Stimulated activated CD8-positive, alpha-beta memory T cell treated with anti-CD3 and anti-CD28 coated beads, Interleukin-4, amount 100 ng/mL, for 24 hours (primary cell): ENCODE data around the gene SLC24A3.

ENCODE experiments used
- DNase-seq: peaks from one replicate; pipeline ENCODE4 v3.0.0-alpha.2; 2020; ENCODE audit warnings: low read depth

Gene SLC24A3

GRCh38 chr20:19302714-19303113, 90.3 kb downstream of the SLC24A3 start:
- no peak for DNase-seq

DNA sequence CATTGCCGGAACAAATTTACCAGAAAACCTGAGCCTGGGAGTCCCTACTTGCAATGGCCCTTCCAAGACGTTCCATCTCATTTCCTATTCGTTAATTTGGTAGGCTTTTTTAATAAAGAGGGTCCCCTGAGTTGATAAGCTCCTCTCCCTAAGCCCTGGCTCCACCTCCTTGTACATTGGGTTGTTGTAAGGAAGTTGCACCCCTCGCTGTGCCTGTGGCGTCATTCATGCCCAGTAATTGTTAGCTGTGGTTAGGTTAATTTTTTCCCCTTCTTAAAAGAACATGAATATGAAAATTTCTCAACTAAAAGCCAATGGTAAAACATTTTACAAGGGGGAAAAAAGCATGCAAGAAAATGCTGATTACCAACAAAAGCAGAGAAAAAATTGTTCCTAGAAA, 91.9 kb downstream of the SLC24A3 start:
- DNase-seq = no peak

GRCh38 chr20:19304886-19305415, 92.5 kb downstream of the SLC24A3 start:
- DNase-seq = no peak

DNA sequence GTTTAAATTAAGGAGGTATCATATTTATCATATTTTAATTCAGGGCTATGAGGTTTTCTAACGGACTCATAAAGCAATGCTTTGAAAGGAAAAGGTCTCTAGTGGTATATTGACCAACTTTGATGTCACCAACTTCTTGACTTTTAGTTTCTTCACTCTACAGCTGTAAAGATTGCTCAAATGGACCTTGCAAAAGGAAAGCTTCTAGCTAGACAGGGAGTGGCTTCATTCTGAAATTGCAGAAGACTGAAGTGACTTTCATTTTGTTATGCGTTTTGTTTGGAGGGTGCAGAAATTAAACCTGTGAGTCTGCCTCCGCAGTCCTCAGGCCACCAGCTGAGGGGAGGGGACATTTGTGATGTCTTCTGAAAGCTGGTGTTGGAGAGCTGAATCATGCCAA, 95.7 kb downstream of the SLC24A3 start:
- no peak for DNase-seq

- no peak for DNase-seq
Observed at GRCh38 chr20:19310541-19310940, 98.1 kb downstream of the SLC24A3 start.

- no peak for DNase-seq
Observed at GRCh38 chr20:19313342-19314069, 101.1 kb downstream of the SLC24A3 start.

- DNase-seq = no peak
Observed at GRCh38 chr20:19314621-19315020, 102.2 kb downstream of the SLC24A3 start.

DNA sequence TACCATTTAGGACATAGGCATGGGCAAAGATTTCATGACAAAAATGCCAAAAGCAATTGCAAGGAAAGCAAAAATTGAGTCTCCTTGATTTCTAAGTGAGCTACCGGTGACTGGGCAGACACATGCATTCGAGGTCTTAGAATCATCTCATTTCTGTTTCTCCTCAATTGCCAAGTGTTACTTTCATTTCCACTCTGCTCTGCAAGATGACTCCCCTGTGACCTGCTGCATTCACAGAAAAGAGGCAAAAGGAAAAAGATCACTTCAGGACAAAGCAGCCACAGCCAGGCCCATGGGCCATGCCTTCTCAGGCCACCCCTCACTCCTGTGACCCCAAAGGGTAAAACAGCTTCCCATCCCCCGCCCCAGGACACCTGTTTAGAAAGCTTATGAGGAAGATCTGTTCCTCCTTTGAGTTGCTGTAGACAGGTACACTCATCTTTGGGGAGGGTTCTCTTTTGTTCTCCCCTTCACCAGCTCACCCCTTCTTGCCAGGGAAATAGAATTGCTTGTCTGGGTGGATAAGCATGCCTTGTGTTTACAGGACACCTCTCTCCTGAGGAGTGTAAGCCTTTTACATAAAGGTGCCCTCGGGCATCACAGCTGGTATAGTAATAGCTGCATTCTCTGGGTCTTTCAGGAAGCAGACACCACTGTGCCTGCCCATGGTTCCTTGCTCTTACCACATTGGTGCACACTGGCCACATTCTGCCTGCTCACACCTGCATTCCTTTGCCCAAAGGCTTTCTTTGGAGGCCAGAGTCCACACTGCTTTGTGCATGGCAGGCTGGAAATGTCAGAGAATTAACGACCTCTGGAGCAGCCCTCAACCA, 105.0 kb downstream of the SLC24A3 start:
- no peak for DNase-seq

DNA sequence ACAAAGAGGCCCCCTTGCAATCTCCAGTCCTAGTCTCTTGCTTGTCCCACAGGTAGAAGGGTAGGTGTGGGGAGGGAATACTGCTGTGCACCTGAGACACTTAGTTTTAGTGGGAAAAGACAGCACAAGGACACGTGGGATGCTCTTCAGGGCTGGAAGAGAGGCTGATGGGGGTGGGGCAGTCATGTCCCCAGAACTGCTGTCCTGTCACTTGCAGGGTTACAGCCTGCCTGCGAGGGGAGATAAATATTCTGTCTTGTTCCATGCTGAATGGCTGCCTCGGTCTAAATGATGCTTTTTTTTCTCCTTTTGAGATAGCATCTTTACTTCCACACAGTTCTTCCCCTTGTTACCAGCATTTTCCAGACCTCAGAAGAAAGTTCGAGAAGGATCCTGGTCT, 106.2 kb downstream of the SLC24A3 start:
- DNase-seq = no peak

- no peak for DNase-seq
Observed at GRCh38 chr20:19320005-19320404, 107.6 kb downstream of the SLC24A3 start.

GRCh38 chr20:19321176-19321575, 108.7 kb downstream of the SLC24A3 start:
- DNase-seq = no peak

DNA sequence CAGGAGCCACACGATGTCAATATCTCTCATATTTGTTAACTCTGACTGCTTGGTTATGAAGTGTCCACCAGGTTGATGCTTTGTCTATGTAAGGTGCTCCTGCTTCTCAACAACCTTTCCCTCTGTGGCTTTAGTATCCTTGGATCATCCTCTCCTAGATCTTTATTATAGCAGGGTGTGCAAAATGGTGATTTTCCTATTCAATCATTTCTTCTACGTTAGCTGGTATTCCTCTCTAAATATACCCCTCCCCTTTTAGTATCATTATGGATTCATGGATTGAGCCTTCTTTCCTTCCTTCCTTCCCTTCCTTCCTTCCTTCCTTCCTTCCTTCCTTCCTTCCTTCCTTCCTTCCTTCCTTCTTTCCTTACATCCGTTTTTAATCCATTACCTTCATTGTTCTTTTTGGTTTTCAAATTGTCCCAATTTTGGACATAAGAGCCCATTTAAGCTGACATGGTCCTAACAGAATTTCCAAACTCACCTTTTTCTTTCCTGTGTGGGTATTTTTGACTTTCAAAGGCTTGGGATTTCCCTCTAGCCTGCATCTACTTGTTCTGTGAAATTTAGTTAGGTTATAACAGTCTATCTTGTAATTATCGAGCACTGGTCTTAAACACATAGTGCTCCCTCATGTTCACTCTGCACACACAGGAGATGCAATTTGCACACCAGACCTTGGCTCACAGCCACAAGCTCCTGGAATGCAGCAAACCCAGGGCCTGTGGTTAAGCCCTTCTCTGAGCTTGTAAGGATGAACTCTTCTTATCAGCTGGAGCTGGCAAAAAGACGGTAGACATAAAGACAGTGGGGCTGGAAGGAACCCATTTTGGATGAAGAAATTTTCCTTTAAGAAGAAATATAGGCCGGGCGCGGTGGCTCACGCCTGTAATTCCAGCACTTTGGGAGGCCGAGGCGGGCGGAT, 109.9 kb downstream of the SLC24A3 start:
- DNase-seq = no peak

DNA sequence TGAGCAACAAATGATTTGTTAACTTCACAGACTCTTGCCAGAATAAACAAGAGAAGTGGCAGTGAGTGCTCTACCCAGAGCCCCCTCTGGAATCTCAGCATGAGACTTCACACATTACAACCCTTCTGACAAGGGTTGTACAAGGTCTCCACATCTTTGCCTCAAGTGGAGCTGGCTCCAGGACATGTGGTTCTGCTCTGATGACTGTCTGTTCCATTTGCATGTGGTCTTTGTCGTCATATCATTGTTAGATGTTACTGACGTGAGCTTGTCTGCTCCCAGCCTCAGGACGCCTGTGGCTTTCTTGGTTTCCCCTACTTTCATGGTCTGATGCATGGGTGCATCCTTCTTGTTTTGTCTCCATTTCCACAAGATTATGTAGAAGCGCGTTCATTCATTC, 115.0 kb downstream of the SLC24A3 start:
- no peak for DNase-seq

DNA sequence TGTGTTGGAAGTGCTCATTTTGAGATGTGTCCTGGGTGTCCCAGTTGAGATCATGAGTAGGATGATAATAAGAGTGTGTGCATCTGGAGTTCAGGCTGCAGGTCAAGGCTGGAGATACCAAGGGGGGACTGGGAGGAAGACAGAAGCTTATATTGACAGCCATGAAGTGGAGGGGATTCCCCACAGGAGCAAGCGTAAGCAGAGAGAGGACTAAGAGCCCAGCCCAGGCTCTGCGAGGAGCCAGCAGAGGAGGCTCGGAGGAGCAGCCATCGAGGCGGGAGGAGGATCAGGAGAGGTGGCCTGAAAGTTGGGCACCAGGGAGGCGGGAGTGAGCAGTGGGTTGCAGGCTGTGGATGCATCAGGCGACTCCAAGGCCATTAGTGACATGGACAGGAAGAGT, 116.2 kb downstream of the SLC24A3 start:
- DNase-seq = no peak

GRCh38 chr20:19330038-19330437, 117.6 kb downstream of the SLC24A3 start:
- DNase-seq = no peak

GRCh38 chr20:19330731-19331130, 118.3 kb downstream of the SLC24A3 start:
- DNase-seq = no peak

GRCh38 chr20:19333563-19333962, 121.1 kb downstream of the SLC24A3 start:
- no peak for DNase-seq

GRCh38 chr20:19335341-19335740, 122.9 kb downstream of the SLC24A3 start:
- DNase-seq = no peak

- no peak for DNase-seq
Observed at GRCh38 chr20:19335916-19336315, 123.5 kb downstream of the SLC24A3 start.

- no peak for DNase-seq
Observed at GRCh38 chr20:19336631-19337030, 124.2 kb downstream of the SLC24A3 start.

GRCh38 chr20:19338380-19338779, 125.9 kb downstream of the SLC24A3 start:
- DNase-seq = no peak

GRCh38 chr20:19338960-19339359, 126.5 kb downstream of the SLC24A3 start:
- no peak for DNase-seq
